HK-2 (cell line): ENCODE results near the gene FAM53B.
"Not testable (repeated sequence)": the region's sequence is repeated elsewhere in the genome, so short reads cannot be mapped to it uniquely, and the experiment has no call there.

Source experiments
- DNase-seq: peaks from one replicate; pipeline ENCODE4 v3.0.0-alpha.2; 2018; ENCODE audit not compliant: unreplicated experiment

FAM53B gene

DNA sequence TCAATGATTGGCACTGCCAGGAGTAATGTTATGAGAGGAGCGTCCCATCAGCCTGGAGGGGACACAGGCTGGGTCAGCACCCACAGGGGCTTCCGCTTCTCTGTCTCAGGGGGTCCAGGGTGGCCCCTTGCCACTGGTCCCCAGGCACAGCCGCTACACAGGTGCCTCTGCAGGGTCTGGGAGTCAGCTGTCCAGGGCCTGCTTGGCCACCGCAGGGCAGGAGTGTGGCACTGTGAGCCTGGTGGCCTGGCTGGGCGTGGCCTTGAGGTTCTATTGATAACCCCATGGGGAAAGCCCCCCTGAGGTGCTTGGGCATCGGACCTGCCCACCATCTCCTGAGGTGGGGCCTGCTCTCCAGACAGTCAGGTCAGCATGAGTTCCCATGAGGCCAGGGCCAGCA lies 146.0 kb downstream of the FAM53B start:
- DNase-seq = no peak

DNA sequence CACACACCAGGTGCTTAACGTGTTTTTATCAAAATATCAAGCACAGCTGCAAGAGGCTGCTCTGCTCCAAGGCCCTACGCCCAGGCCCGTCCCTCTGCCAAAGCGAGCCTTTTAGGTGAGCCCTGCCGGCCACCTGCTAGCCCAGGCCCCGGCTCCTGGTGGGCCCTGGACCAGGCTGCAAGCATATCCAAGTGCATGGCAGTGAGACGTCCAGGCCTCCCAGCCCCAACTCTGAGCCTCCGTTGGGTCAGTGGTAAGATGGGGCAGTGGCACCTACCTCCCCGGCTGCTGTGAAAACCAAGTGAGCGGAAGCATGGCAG lies 146.4 kb downstream of the FAM53B start:
- DNase-seq = no peak

- DNase-seq = no peak
These were observed 147.0 kb downstream of the FAM53B start for GRCh38 chr10:124596962-124597845.

DNA sequence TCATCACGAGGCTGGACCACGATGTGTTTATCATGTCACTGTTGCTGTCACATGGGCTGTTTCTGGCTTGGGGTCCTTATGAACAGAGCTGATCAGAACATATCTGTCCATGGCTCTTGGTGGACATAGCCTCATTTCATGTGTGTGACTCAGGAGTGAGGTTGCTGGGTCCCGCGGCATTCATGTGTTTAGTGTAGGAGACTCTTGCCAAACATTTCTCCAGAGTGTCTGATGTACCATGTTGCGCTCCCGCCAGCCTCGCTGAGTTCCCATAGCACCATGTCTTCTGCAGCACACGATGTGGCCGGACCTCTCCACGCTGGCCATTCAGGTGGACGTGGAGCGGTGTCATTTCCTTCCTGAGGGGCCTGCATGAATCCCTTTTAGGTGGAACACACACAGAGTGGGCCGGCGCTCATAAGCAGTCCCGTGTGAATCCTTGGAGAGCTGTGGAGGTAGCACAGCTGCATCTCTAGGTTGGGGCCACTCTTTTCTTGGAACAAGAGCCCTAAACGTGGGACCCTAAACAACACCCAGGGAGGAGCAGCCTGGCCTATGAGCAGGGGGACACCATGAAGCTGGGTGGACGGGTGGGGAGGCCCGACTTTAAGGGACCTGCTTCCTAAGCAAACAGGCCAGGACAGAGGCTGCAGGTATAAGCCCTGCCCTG lies 147.9 kb downstream of the FAM53B start:
- DNase-seq = no peak

DNA sequence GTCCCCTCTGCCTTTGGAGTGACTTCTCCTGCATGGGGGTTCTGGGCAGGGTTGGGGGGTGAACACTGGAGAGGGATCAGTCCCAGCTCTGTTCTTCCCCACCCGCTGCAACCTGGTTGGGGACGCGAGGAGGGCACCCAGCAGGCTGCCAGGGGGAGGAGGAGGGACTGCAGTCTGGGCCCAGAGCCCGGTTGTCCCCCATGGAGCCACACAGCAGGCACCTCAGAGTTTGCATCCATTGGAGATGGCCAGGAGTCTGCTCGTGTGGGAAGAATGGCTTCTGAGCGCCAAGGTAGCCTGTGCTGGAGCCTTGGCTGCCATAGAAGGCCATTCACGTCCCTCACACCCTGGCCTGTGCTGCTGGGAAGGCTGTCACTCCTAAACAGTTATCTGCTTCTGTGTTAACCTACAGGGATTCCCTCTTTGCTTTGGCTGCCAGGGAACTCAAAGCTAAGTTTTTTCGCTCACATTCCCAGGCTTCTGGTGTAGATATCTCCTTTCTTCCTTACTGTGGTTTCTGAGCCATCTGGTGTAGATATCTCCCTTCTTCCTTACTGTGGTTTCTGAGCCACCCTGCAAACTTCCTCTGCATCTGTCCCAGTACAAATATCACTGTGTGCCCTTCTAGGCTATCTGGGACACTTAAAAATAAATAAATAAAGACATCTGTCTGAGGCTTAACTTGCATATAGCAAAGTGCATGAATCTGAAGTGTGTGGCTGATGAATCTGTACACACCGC lies 148.9 kb downstream of the FAM53B start:
- no peak for DNase-seq

DNA sequence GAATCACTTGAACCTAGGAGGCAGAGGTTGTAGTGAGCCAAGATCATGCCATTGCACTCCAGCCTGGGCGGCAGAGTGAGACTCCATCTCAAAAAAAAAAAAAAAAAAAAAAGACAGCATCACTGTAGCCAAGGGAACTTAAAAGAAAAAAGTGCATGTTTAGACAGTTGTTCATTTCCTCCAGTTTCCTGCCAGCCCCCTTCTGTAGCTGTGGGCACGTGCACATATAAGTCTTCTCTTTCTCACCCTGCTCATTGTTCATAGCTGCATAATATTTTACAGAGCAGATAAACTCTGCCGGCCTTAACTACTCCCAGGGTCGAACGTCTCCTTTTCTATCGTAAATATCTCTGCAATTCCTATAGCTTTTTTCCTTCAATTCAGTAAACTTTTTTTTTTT lies 149.9 kb downstream of the FAM53B start:
- no peak for DNase-seq

DNA sequence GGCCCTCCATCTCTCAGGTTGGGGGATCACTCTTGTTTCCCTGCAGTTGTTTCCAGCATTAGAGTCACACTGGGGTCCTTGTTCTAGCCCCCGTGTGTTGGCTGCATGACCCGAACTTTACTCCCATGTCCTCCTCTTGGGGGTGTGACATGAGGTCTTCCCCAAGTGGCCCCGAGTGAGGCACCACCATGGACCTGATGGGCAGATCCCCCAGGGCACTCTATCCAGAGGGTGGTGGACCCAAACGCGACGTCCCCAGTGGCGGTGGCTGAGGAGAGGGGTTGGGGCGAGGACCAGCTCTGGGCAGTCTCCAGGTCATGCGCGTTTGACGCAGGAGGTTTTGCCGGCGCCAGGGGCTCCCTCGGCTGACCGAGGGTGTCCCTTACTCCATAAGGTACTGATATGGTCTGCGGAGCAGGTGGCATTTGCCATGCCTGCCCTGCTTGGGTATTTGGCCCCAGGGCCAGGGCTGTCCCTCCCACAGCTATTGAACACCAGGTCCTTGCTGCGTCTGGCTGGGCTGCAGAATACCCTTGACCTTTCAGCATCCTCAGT lies 150.7 kb downstream of the FAM53B start:
- DNase-seq = no peak

DNA sequence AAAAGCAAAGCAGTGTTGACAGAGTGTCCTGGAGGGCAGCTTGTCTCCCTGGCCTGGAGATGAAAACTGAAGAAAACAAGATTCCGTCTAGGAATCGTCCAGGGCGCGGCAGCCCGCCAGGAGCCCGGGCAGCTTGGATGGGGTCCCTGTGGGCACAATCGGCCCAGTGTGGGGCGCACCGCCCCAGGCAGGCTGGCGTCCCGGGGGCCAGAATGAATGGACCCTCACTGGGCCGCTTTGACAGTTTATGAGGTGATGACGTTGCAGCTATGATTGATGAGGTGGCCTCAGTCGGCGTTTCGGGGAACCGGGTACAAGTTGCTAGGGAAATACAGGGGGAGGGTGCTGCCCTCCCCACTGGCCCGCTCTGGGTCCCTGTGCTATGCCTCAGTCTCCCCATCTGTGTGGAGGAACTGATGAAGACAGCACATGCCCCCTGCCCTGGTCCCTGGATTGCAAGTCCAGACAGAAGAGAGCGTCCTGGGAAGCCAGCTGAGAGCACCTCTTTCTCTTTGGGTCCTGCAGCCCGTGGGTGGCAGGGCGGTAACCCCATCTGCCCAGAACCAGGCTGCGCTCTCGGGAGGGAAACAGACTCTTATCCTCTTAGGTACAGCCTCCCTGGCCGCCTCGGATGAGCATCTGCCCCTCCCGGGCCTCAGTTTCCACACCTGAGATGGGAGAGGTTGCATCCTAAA lies 151.3 kb downstream of the FAM53B start:
- no peak for DNase-seq

- no peak for DNase-seq
These were observed 152.1 kb downstream of the FAM53B start for GRCh38 chr10:124592101-124592500.

GRCh38 chr10:124591123-124591495 lies 153.1 kb downstream of the FAM53B start:
- no peak for DNase-seq

DNA sequence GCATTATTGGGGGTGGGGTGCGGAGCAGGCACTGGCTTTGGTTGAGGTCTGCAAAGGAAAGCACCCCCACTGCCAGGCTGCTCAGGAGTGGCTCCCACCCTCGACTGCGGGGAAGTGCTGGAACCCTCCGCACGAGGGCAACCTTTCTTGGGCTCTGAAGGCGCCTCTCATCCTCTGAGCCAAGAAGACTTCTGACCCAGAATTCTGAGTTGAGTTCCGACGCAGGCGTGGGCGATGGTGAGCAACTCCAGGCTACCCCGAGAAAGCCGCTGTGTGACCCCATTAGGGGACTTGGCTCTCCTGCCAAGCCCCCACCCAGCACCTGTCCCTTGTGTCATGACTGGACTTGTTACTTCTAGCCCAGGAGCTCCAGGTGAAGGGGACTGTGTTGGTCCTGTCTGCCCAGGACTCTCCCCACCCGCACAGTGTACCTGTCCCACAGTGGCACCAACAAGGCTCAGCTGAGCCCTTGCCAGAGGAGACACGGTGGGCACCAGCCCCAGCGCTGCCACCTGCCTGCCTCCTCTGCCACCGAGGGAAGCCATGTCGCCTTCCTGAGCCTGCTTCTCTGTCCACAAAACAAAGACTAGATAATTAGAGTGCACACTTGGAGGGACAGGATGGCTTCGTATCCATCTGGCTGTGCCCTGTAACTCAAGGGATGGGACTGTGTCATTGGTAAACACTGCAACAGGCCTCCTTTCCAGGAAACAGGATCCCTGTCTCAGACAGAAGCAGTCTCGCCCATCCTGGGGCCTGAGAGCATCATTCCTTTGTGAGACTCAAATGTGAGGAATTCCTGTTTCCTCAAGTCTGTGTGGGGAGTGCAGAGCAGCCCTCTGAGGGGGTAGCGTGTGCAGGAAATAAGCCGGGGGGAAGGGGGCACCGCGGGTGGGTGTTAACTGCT lies 153.7 kb downstream of the FAM53B start:
- DNase-seq = no peak

DNA sequence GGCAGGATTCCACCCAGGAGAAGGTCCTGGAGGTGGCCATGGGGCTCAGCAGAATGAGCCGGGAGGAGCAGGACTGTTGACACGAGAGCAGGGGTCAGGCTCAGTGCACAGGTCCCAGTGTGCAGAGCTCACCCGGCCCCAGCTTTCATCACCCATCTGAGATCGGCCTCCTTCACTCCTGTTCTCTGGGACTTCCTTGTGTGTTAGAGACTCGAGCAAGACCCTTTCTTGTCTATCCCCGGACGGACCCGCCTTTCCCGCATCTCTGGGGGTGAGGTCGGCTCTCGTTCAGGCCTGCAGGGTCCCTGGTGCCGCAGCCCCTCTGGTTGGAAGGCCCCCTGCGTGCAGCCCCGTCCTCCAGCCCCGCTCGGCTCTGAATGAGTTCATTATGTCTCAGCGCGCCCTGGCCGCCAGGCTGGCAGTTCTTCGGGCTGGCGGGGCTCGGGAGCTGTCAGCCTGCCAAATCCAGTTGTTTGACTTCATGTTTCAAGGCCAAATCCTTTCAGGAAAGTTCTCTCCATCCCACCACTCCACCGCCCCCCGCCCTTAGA lies 154.6 kb downstream of the FAM53B start:
- no peak for DNase-seq

DNA sequence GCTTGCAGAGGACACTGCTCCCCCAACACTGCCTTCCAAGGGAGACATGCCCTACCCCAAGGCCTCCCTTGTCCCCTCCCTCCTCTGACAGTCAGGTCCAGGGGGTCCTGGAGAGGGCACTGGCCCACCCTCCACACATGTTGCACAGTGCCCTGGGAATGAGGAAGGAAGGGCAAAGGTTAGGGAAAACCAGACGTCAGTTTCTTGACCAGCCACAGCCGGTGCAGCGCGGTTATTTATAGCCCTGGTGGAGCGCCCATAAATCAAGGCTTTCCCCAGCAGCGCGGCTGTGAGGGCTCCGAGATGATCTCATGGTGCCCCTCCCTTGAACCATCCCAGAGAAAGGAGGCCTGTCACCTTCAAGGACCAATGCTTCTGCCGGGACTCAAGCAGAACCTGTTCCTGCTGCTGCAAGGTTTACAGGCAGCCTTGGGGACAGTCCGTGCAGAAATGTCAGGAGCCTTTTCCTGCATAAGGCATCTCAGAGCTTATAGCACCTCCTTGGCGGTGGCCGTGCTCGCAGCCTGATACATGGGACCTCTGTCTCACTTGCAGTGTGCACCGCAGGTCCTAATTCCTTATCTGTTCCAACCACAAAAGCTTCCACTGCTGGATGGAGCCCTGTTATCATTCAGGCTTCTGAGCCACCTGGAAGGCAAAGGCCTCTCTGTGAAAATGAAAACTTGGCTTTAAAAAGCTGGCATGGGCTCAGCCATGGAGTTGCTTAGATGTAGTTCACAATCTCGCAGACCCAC lies 155.3 kb downstream of the FAM53B start:
- peak; percentile 53 for DNase-seq

DNA sequence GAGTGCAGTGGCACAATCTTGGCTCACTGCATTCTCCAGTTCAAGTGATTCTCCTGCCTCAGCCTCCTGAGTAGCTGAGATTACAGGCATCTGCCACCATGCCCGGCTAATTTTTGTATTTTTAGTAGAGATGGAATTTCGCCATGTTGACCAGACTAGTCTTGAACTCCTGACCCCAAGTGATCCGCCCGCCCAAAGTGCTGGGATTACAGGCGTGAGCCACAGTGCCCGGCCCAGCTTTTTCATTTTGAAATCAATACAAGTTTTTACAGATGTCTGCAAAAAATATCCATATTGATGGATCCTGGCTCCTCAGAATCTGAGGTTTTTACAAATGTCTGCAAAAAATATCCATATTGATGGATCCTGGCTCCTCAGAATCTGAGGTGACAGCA lies 155.8 kb downstream of the FAM53B start:
- not testable (repeated sequence) for DNase-seq

- no peak for DNase-seq
These were observed 156.4 kb downstream of the FAM53B start for GRCh38 chr10:124587811-124588211.

GRCh38 chr10:124586142-124586541 lies 158.0 kb downstream of the FAM53B start:
- DNase-seq = no peak

GRCh38 chr10:124579011-124579399 lies 165.2 kb downstream of the FAM53B start:
- DNase-seq = no peak

GRCh38 chr10:124578231-124579010 lies 165.8 kb downstream of the FAM53B start:
- no peak for DNase-seq

DNA sequence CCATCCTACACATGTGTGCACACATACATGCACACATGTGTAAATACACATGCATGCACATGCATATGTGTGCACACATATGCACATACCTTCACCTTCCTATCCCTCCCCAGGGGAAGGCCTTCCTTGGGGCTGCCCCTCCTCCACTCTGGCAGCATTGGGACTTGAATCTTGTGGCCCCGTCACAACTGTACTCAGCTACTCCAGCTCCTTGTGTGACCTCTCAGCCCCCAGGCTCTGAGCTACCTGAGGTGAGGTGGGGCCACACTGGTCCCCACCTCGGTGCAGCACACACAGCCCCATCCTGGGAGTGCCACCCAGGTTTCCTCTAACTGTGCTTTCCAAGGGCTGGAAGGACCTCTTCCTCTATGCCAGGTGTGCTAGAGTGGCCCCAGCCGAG lies 166.5 kb downstream of the FAM53B start:
- DNase-seq = no peak
